ENCODE data around the gene SMYD3. TPM values are rescaled to one million over a fixed set of nuclear protein-coding genes. Genes with fewer than 3 reads are reported as not detected.
A peak's percentile ranks its signal among the peaks of the same experiment; 100 is the strongest.

The SMYD3 gene
- total and polyA plus RNA-seq, 9 of the 15 experiments (the other 6 are each of a cell fraction or from before 2014, with no cell fraction given), result 128 to 440 (median 197) TPM

DNA sequence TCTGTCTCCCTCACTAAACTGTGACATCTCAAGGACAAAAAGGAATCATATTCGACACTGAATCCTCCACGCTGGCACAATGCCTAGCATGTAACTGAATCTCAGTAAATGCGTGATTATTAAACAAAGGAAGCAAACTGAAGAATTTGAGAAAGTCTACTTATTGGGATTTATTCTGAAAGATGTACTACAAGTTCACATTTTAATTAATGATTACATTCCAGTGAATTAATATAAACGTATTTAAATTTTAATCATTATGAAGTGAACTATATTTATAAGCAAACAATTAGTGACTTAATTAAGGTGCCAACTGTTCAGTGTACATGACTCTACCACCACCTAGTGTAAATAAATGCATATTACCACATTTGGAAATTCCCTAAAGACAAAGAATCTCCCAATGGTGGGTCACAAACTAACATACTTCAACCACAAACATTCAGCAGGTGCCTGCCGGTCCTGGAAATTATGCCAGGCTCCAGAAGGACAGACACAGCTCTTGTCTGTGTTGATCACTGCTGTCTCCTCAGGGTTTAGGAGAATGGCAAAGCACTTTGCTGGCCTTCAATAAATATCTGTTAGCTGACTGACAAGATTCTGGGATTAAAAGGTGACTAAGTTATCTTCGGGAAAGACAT, 56.3 kb downstream of the SMYD3 start (continued):
- TF ChIP-seq MYBL2 (IDR thresholded peaks at IDR 0.05; ENCODE audit: low read depth), result no peak
- no peak for TF ChIP-seq MYBL2 (CRISPR knock-in tag; IDR thresholded peaks at IDR 0.05; ENCODE audit: borderline replicate concordance)
- peak; percentile 96 to 97 for TF ChIP-seq RAD21 (CRISPR knock-in tag; conservative IDR thresholded peaks at IDR 0.05 in 1 of 2, IDR thresholded peaks at IDR 0.05 in 1 of 2)
- TF ChIP-seq ARID2 (IDR thresholded peaks at IDR 0.05), result 0 out of 2 replicates have a peak, but pooled peaks have one; percentile 20
- TF ChIP-seq ZEB2 (IDR thresholded peaks at IDR 0.05), result no peak
- no peak for TF ChIP-seq DMBX1 (CRISPR knock-in tag; IDR thresholded peaks at IDR 0.05; ENCODE audit: borderline replicate concordance)
- TF ChIP-seq KHSRP (IDR thresholded peaks at IDR 0.05), result no peak
- no peak for TF ChIP-seq NBN (IDR thresholded peaks at IDR 0.05; ENCODE audit: low read depth)
- TF ChIP-seq, protein P1, sequence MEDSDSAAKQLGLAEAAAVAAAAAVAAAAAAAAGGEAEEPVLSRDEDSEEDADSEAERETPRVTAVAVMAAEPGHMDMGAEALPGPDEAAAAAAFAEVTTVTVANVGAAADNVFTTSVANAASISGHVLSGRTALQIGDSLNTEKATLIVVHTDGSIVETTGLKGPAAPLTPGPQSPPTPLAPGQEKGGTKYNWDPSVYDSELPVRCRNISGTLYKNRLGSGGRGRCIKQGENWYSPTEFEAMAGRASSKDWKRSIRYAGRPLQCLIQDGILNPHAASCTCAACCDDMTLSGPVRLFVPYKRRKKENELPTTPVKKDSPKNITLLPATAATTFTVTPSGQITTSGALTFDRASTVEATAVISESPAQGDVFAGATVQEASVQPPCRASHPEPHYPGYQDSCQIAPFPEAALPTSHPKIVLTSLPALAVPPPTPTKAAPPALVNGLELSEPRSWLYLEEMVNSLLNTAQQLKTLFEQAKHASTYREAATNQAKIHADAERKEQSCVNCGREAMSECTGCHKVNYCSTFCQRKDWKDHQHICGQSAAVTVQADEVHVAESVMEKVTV (CRISPR knock-in tag; IDR thresholded peaks at IDR 0.05), result peak; percentile 91
- no peak for TF ChIP-seq ZNF695 (CRISPR knock-in tag; IDR thresholded peaks at IDR 0.05)
- no peak for TF ChIP-seq MTA3 (IDR thresholded peaks at IDR 0.05; ENCODE audit: borderline replicate concordance)
- TF ChIP-seq, protein P2, sequence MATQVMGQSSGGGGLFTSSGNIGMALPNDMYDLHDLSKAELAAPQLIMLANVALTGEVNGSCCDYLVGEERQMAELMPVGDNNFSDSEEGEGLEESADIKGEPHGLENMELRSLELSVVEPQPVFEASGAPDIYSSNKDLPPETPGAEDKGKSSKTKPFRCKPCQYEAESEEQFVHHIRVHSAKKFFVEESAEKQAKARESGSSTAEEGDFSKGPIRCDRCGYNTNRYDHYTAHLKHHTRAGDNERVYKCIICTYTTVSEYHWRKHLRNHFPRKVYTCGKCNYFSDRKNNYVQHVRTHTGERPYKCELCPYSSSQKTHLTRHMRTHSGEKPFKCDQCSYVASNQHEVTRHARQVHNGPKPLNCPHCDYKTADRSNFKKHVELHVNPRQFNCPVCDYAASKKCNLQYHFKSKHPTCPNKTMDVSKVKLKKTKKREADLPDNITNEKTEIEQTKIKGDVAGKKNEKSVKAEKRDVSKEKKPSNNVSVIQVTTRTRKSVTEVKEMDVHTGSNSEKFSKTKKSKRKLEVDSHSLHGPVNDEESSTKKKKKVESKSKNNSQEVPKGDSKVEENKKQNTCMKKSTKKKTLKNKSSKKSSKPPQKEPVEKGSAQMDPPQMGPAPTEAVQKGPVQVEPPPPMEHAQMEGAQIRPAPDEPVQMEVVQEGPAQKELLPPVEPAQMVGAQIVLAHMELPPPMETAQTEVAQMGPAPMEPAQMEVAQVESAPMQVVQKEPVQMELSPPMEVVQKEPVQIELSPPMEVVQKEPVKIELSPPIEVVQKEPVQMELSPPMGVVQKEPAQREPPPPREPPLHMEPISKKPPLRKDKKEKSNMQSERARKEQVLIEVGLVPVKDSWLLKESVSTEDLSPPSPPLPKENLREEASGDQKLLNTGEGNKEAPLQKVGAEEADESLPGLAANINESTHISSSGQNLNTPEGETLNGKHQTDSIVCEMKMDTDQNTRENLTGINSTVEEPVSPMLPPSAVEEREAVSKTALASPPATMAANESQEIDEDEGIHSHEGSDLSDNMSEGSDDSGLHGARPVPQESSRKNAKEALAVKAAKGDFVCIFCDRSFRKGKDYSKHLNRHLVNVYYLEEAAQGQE (IDR thresholded peaks at IDR 0.05; ENCODE audit: borderline replicate concordance), result peak; percentile 84
- TF ChIP-seq, protein P2 (CRISPR knock-in tag; IDR thresholded peaks at IDR 0.05; ENCODE audit: low read depth), result no peak

Data from K562 (cell line).